Stimulated activated CD4-positive, alpha-beta T cell treated with anti-CD3 and anti-CD28 coated beads, Interleukin-4, amount 100 ng/mL, for 1 hour (primary cell): Measurements from ENCODE around the gene CNIH2.
A peak's percentile ranks its signal among the peaks of the same experiment; 100 is the strongest.
"Not testable (repeated sequence)": the region's sequence is repeated elsewhere in the genome, so short reads cannot be mapped to it uniquely, and the experiment has no call there.

Experiments
- DNase-seq: peaks from one replicate; pipeline ENCODE4 v3.0.0-alpha.2; 2020

CNIH2 gene

GRCh38 chr11:66317723-66318599 is 40.0 kb downstream of the CNIH2 start:
- DNase-seq: peak; percentile 26

- DNase-seq: no peak
Observed at GRCh38 chr11:66318600-66318970, 40.6 kb downstream of the CNIH2 start.

GRCh38 chr11:66320289-66320688 is 42.3 kb downstream of the CNIH2 start:
- DNase-seq: not testable (repeated sequence)

GRCh38 chr11:66320748-66321147 is 42.8 kb downstream of the CNIH2 start:
- not testable (repeated sequence) for DNase-seq

GRCh38 chr11:66321606-66322005 is 43.6 kb downstream of the CNIH2 start:
- DNase-seq: no peak

- no peak for DNase-seq
Observed at GRCh38 chr11:66322732-66323427, 44.9 kb downstream of the CNIH2 start.

- no peak for DNase-seq
Observed at GRCh38 chr11:66323684-66324083, 45.7 kb downstream of the CNIH2 start.

- no peak for DNase-seq
Observed at GRCh38 chr11:66324664-66325063, 46.7 kb downstream of the CNIH2 start.

- DNase-seq: no peak
Observed at GRCh38 chr11:66325263-66325671, 47.3 kb downstream of the CNIH2 start.

GRCh38 chr11:66326261-66327111 is 48.5 kb downstream of the CNIH2 start:
- peak; percentile 23 for DNase-seq

- DNase-seq: no peak
Observed at GRCh38 chr11:66327171-66328030, 49.4 kb downstream of the CNIH2 start.

- no peak for DNase-seq
Observed at GRCh38 chr11:66328031-66328301, 50.0 kb downstream of the CNIH2 start.

- DNase-seq: peak; percentile 82
Observed at GRCh38 chr11:66328302-66329144, 50.5 kb downstream of the CNIH2 start.

- DNase-seq: no peak
Observed at GRCh38 chr11:66329165-66329673, 51.2 kb downstream of the CNIH2 start.

- DNase-seq: no peak
Observed at GRCh38 chr11:66330931-66331330, 53.0 kb downstream of the CNIH2 start.

- DNase-seq: no peak
Observed at GRCh38 chr11:66331542-66332370, 53.8 kb downstream of the CNIH2 start.

GRCh38 chr11:66332371-66333219 is 54.6 kb downstream of the CNIH2 start:
- DNase-seq: no peak

GRCh38 chr11:66333220-66333877 is 55.4 kb downstream of the CNIH2 start:
- no peak for DNase-seq
